GM13977 (cell line): ENCODE measurements around the gene OPHN1.

ENCODE experiments used
- DNase-seq: peaks from one replicate; pipeline ENCODE4 v3.0.0; 2012; ENCODE audit warnings: low spot score
- in situ Hi-C: fragments of 300-500 bp; cut with MboI; formaldehyde crosslinking; loops from one replicate; pipeline ENCODE4 v1.12.0; 2022; ENCODE audit warnings: low sequenced_read_pairs, low pct_unique_long_range_greater_than_20kb, mixed read lengths, inconsistent platforms; ENCODE audit not compliant: unreplicated experiment
- TF ChIP-seq, protein P1 (sequence below): IDR thresholded peaks from 2 replicates; pipeline ENCODE4 v1.5.1; 2012; ENCODE audit warnings: mild to moderate bottlenecking, control low read depth; ENCODE audit not compliant: insufficient read depth; ENCODE audit errors: extremely low read depth, missing control alignments

Gene OPHN1, protein sequence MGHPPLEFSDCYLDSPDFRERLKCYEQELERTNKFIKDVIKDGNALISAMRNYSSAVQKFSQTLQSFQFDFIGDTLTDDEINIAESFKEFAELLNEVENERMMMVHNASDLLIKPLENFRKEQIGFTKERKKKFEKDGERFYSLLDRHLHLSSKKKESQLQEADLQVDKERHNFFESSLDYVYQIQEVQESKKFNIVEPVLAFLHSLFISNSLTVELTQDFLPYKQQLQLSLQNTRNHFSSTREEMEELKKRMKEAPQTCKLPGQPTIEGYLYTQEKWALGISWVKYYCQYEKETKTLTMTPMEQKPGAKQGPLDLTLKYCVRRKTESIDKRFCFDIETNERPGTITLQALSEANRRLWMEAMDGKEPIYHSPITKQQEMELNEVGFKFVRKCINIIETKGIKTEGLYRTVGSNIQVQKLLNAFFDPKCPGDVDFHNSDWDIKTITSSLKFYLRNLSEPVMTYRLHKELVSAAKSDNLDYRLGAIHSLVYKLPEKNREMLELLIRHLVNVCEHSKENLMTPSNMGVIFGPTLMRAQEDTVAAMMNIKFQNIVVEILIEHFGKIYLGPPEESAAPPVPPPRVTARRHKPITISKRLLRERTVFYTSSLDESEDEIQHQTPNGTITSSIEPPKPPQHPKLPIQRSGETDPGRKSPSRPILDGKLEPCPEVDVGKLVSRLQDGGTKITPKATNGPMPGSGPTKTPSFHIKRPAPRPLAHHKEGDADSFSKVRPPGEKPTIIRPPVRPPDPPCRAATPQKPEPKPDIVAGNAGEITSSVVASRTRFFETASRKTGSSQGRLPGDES

DNA sequence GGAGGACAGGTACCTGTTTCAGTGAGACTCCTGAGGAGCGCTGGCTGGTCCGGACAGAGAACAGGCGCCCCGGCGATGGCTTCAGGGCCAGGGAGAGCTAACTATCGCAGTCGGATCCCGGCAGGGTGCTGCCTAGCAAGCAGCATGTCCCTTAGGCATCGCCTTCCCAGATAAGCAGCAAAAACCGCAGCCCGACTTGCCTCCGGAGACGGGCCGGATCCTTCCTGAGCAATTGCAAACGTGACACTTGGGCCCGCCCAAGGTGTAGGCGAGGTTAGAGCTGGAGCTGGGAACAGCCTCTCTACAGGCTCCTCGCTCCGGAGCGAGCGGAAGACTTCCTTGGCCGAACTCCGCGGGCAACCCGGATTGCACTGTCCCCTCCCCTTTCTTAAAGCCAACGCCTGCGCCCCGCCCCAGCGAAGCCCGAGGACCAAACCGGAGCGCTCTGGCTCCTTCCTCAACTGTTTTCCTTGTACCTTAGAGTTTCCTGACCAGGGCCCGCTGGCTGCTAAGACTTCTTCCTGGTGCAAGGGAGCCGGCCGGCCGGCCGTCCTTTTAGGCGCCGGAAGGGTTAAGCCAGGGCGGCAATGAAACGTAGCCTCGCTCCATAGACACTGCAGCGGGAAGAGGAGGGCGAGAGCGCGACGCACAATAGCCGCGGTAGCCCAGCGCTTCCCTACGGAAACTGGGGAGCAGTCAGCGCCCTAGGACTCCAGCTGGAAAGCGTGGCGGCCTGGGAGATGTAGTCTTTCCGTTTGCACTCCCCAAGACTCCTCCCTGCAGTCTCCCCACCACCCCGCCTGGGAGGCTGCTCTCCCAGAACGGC is at the start of gene OPHN1:
Gene OPHN1 (minus strand): TSS at position 341 of the 826 bp plus-strand sequence. CDS start 475 bp downstream, outside the sequence.
- DNase-seq, result peak; percentile 10
- in situ Hi-C loops, result no loop called here
- TF ChIP-seq, protein P1, sequence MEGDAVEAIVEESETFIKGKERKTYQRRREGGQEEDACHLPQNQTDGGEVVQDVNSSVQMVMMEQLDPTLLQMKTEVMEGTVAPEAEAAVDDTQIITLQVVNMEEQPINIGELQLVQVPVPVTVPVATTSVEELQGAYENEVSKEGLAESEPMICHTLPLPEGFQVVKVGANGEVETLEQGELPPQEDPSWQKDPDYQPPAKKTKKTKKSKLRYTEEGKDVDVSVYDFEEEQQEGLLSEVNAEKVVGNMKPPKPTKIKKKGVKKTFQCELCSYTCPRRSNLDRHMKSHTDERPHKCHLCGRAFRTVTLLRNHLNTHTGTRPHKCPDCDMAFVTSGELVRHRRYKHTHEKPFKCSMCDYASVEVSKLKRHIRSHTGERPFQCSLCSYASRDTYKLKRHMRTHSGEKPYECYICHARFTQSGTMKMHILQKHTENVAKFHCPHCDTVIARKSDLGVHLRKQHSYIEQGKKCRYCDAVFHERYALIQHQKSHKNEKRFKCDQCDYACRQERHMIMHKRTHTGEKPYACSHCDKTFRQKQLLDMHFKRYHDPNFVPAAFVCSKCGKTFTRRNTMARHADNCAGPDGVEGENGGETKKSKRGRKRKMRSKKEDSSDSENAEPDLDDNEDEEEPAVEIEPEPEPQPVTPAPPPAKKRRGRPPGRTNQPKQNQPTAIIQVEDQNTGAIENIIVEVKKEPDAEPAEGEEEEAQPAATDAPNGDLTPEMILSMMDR, result no peak

DNA sequence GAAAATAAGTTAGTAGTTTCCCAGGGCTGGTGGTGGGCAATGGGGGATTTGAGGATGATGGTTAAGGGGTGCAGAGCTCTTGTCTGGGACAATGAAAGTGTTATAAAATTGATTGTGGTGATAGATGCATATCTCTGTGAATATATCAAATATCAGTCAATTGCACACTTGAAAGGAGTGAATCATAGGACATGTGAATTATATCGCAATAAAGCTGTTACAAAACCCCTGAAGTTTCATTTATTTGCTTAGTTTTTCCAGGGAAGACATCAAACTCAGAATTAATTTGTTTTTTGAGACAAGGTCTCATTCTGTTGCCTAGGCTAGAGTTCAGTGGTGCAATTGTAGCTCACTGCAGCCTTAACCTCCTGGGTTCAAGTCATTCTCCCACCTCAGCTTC is 47.7 kb upstream of the OPHN1 start:
- no peak for DNase-seq
- TF ChIP-seq, protein P1, result no peak
- in situ Hi-C loops, result no loop called here

DNA sequence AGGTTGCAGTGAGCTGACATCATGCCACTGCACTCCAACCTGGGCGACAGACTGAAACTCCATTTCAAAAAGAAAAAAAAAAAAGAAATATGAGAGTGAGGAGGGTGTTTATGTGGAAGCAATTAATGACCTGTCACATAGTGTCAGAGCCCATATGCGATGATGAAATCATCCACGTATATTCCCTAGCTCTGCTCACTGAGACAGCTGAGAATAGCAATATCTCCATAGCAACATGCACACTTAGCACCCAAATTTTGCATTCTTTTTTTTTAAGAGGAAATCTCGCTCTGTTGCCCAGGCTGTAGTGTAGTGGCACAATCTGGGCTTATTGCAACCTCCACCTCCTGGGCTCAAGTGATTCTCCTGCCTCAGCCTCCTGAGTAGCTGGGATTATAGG is 31.5 kb upstream of the OPHN1 start:
- in situ Hi-C loops, result no loop called here
- TF ChIP-seq, protein P1, result no peak

DNA sequence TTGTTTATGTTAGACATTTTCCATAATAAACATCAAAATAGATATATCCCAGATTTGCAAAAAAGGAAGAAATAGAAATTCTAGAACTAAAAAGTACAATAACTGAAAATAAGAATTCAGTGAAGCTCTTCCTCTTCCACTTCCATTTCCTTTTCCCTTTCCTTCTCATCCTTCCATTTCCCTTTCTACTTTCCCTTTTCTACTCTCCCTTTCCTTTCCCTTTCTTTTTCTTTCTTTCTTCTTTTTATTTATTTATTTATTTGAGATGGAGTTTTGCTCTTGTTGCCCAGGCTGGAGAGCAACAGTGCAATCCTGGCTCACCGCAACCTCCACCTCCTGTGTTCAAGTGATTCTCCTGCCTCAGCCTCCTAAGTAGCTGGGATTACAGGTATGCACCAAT is 30.6 kb upstream of the OPHN1 start:
- TF ChIP-seq, protein P1, result no peak
- no peak for DNase-seq
- in situ Hi-C loops, result no loop called here

More for the DNA sequence above, 31.5 kb upstream of the OPHN1 start:
- DNase-seq, result no peak

DNA sequence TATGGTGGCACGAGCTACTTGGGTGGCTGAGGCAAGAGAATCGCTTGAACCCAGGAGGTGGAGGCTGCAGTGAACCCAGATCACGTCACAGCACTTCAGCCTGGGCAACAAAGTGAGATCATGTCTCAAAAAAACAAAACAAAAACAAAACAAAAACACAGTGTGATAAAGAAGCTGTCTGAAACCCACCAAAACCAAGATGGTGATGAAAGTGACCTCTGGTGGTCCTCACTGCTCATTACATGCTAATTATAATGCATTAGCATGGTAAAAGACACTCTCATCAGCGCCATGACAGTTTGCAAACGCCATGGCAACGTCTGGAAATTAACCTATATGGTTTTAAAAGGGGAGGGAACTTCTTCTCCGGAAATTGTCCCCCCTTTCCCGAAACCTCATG is 29.4 kb upstream of the OPHN1 start:
- no peak for DNase-seq
- in situ Hi-C loops, result no loop called here
- TF ChIP-seq, protein P1, result peak; percentile 37

DNA sequence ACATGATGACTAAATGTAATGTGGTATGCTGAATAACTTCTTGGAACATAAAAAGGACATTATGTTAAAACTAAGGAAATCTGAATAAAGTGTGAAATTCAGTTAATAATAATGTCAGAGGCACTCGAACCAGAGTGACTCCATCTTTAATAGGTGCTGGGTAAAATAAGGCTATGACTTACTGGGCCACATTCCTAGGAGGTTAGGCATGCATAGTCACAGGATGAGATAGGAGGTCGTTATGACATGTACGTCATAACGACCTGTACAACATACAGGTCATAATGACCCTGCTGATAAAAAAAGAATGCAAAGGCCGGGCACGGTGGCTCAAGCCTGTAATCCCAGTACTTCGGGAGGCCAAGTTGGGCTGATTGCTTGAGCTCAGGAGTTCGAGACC is 28.9 kb upstream of the OPHN1 start:
- no peak for DNase-seq
- in situ Hi-C loops, result no loop called here
- TF ChIP-seq, protein P1, result no peak
